Trophoblast cell (in vitro differentiated cells and primary cell): ENCODE measurements around the gene SCP2.

Experiments
- DNase-seq, 2 donors: peaks; one replicate each; pipeline ENCODE4 v3.0.0-alpha.2; 2016
- H2AFZ ChIP-seq: 2 replicates; pipeline ENCODE4 v1.6.1; 2013; ENCODE audit warnings: low read length, moderate library complexity, mild to moderate bottlenecking; ENCODE audit not compliant: insufficient read depth, poor library complexity
- H2AK5ac ChIP-seq: 2 replicates; pipeline ENCODE4 v1.6.1; 2013; ENCODE audit warnings: mild to moderate bottlenecking, low read length
- H2BK120ac ChIP-seq: 2 replicates; pipeline ENCODE4 v1.6.1; 2013; ENCODE audit warnings: low read length, mild to moderate bottlenecking, moderate library complexity; ENCODE audit not compliant: insufficient read depth, poor library complexity
- H2BK12ac ChIP-seq: 2 replicates; pipeline ENCODE4 v1.6.1; 2013; ENCODE audit warnings: mild to moderate bottlenecking, low read length, moderate library complexity
- H2BK5ac ChIP-seq: 2 replicates; pipeline ENCODE4 v1.6.1; 2013; ENCODE audit warnings: low read length, low read depth, moderate library complexity, mild to moderate bottlenecking; ENCODE audit not compliant: poor library complexity
- H3K14ac ChIP-seq: 2 replicates; pipeline ENCODE4 v1.6.1; 2013; ENCODE audit warnings: mild to moderate bottlenecking, low read length
- H3K18ac ChIP-seq: 2 replicates; pipeline ENCODE4 v1.6.1; 2013; ENCODE audit warnings: mild to moderate bottlenecking, low read length
- H3K23ac ChIP-seq: 2 replicates; pipeline ENCODE4 v1.6.1; 2013; ENCODE audit warnings: low read length
- H3K27ac ChIP-seq: 2 replicates; pipeline ENCODE4 v1.5.1; 2013; ENCODE audit warnings: low read depth, mild to moderate bottlenecking, inconsistent platforms, low read length, moderate library complexity
- H3K27me3 ChIP-seq: 2 replicates; pipeline ENCODE4 v1.6.1; 2013; ENCODE audit warnings: inconsistent platforms, mild to moderate bottlenecking, low read length, moderate library complexity; ENCODE audit not compliant: insufficient read depth
- H3K36me3 ChIP-seq, 2 experiments: 1 replicate in 1 of 2; 2 replicates in 1 of 2; pipeline ENCODE4 v1.6.1; 2013; ENCODE audit warnings: low read length in 2 of 2, mild to moderate bottlenecking in 2 of 2, moderate library complexity in 1 of 2; ENCODE audit not compliant: insufficient read depth in 2 of 2, control insufficient read depth in 1 of 2
- H3K4ac ChIP-seq: 2 replicates; pipeline ENCODE4 v1.6.1; 2013; ENCODE audit warnings: low read depth, mild to moderate bottlenecking, low read length, moderate library complexity
- H3K4me1 ChIP-seq, 2 experiments: 1 replicate in 1 of 2; 2 replicates in 1 of 2; pipeline ENCODE4 v1.6.1; 2013; ENCODE audit warnings: low read length in 2 of 2, mild to moderate bottlenecking in 2 of 2, moderate library complexity in 1 of 2; ENCODE audit not compliant: insufficient read depth in 2 of 2, control insufficient read depth in 1 of 2
- H3K4me2 ChIP-seq: 2 replicates; pipeline ENCODE4 v1.6.1; 2013; ENCODE audit warnings: inconsistent platforms, mild to moderate bottlenecking, low read length, moderate library complexity
- H3K4me3 ChIP-seq: 2 replicates; pipeline ENCODE4 v1.5.1; 2013; ENCODE audit warnings: mild to moderate bottlenecking, low read depth, low read length, inconsistent platforms
- H3K79me1 ChIP-seq: one replicate; pipeline ENCODE4 v1.6.1; 2013; ENCODE audit warnings: low read length
- H3K79me2 ChIP-seq: 2 replicates; pipeline ENCODE4 v1.6.1; 2013; ENCODE audit warnings: low read length, mild to moderate bottlenecking; ENCODE audit not compliant: control insufficient read depth, insufficient read depth, poor library complexity
- H3K9ac ChIP-seq: 2 replicates; pipeline ENCODE4 v1.6.1; 2013; ENCODE audit warnings: mild to moderate bottlenecking, low read length
- H3K9me3 ChIP-seq: 2 replicates; pipeline ENCODE4 v1.6.1; 2013; ENCODE audit warnings: low read depth, mild to moderate bottlenecking, control low read depth, inconsistent platforms, low read length; ENCODE audit not compliant: insufficient read depth
- H4K12ac ChIP-seq: 2 replicates; pipeline ENCODE4 v1.6.1; 2013; ENCODE audit warnings: low read depth, mild to moderate bottlenecking, low read length, moderate library complexity
- H4K8ac ChIP-seq: 2 replicates; pipeline ENCODE4 v1.6.1; 2013; ENCODE audit warnings: low read depth, mild to moderate bottlenecking, low read length, moderate library complexity
- H4K91ac ChIP-seq: one replicate; pipeline ENCODE4 v1.6.1; 2013; ENCODE audit warnings: low read depth, mild to moderate bottlenecking, low read length, moderate library complexity
- whole genome bisulfite sequencing: extraction: QIAGEN DNeasy Blood & Tissue Kit; methylation state at CpG from one replicate; pipeline ENCODE4 v1.1.7; 2013; ENCODE audit warnings: missing lambda C conversion rate; ENCODE audit not compliant: insufficient read length, insufficient coverage; ENCODE audit errors: extremely low coverage; 5-methylcytosine and 5-hydroxymethylcytosine counted together

SCP2 gene

GRCh38 chr1:53023546-53023945 lies 96.5 kb downstream of the SCP2 start:
- H2AK5ac ChIP-seq, result no peak overlapping the region
- no peak overlapping the region for H3K4me3 ChIP-seq
- H4K12ac ChIP-seq, result no peak overlapping the region
- no peak overlapping the region for H4K8ac ChIP-seq
- no peaks in the 10 kb centered on the region for H3K27me3 ChIP-seq
- DNase-seq, result no peak
- no peak overlapping the region for H3K14ac ChIP-seq
- H3K18ac ChIP-seq, result no peak overlapping the region
- H3K9ac ChIP-seq, result no peak overlapping the region
- no peak overlapping the region for H3K27ac ChIP-seq
- H3K23ac ChIP-seq, result no peak overlapping the region
- H2BK12ac ChIP-seq, result no peak overlapping the region
- no peak overlapping the region for H2AFZ ChIP-seq
- no CpG with 5 or more reads among the region's 3 CpGs for WGBS
- H3K79me1 ChIP-seq, result no peaks in the 10 kb centered on the region
- no peak overlapping the region for H3K4ac ChIP-seq
- H3K9me3 ChIP-seq, result no peaks in the 10 kb centered on the region
- H2BK120ac ChIP-seq, result no peak overlapping the region
- H3K4me2 ChIP-seq, result no peak overlapping the region
- H3K36me3 ChIP-seq, result no peaks in the 10 kb centered on the region
- no peak overlapping the region for H2BK5ac ChIP-seq
- H3K79me2 ChIP-seq, result no peaks in the 10 kb centered on the region
- H3K4me1 ChIP-seq, result peaks cover 0 to 6% of the 10 kb centered on the region in 2 experiments
- no peak overlapping the region for H4K91ac ChIP-seq

DNA sequence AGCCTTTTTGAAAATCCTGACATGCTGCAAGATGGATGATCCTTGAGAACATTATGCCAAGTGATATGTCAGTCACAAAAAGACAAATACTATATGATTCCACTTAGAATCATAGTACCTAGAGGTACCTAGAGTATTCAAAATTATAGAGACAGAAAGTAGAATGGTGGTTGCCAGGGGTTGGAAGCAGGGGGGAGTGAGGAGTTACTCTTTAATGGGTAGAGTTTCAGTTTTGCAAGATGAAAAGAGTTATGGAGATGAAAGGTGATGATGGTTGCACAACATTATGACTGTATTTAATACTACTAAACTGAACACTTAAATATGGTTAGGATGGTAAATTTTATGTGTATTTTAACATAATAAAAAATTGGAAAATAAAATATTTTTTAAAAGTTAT lies 97.0 kb downstream of the SCP2 start:
- H3K4me2 ChIP-seq, result no peak overlapping the region
- no peak overlapping the region for H3K14ac ChIP-seq
- no peak overlapping the region for H2AK5ac ChIP-seq
- no peak overlapping the region for H4K91ac ChIP-seq
- no peak overlapping the region for H2BK12ac ChIP-seq
- H3K9ac ChIP-seq, result no peak overlapping the region
- H3K36me3 ChIP-seq, result no peaks in the 10 kb centered on the region
- H4K8ac ChIP-seq, result no peak overlapping the region
- no peak overlapping the region for H2AFZ ChIP-seq
- no peak overlapping the region for H3K23ac ChIP-seq
- H3K4me1 ChIP-seq, result peaks cover 0 to 6% of the 10 kb centered on the region in 2 experiments
- H3K27ac ChIP-seq, result no peak overlapping the region
- DNase-seq, result no peak
- no peaks in the 10 kb centered on the region for H3K79me1 ChIP-seq
- H3K9me3 ChIP-seq, result no peaks in the 10 kb centered on the region
- no peak overlapping the region for H2BK120ac ChIP-seq
- no peak overlapping the region for H2BK5ac ChIP-seq
- no peaks in the 10 kb centered on the region for H3K79me2 ChIP-seq
- no peak overlapping the region for H3K4ac ChIP-seq
- H3K18ac ChIP-seq, result no peak overlapping the region
- H3K4me3 ChIP-seq, result no peak overlapping the region
- no peaks in the 10 kb centered on the region for H3K27me3 ChIP-seq
- no peak overlapping the region for H4K12ac ChIP-seq

DNA sequence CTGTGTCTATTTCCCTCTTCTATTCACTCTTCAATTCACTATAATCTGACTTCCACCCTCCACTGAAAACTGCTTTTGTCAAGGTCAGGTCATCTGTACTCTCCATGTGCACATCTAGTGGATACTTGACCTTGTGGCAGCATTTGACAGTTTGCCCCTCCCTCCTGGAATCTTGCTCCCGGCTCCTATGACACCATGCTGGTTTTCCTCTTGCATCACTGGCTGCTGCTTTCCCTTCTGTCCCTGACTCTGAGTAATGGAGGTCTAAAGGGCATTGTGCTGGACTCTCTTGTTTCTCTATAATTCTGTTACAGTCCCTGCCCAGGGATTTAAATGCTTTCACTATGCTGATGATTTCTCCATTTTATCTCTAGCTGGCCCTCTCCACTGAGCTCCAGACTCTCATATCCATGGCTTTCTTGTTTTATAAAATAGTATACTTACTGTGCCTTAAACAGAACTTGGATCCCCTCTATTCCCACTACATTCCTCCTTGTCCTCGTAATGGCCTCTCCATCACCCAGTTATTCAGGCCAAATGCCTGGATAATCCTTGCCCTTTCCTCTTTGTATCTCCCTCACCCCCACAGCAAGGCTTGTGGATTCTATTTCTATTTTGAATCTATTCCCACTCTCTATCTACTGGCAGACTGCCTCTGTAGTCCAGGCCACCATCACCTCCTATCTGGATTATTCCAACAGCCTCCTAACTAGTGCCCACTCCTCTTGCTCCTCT lies 98.1 kb downstream of the SCP2 start:
- WGBS, result no CpG with 5 or more reads among the region's 2 CpGs

DNA sequence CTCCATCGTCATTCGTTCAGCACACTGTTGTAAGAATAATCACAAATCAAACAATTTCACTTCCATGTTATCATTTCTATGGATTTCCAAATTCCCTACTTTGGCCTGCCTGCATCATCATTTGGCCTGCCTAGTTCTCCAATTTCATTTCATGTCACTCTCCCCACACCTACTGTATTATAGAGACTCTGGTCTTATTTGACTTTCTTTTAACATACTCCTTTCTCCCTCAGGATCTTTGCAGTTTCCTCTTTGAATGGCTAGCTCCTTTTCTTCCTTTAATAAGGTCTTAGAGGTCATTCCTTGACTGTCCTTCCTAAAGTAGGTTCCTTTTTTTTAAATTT lies 98.7 kb downstream of the SCP2 start:
- no peak overlapping the region for H3K4me3 ChIP-seq
- H4K8ac ChIP-seq, result no peak overlapping the region
- H3K79me1 ChIP-seq, result no peaks in the 10 kb centered on the region
- no peak overlapping the region for H2AK5ac ChIP-seq
- no peak overlapping the region for H3K14ac ChIP-seq
- no peaks in the 10 kb centered on the region for H3K9me3 ChIP-seq
- no peak overlapping the region for H4K12ac ChIP-seq
- H2BK12ac ChIP-seq, result no peak overlapping the region
- no peak for DNase-seq
- no peak overlapping the region for H3K4me2 ChIP-seq
- H3K79me2 ChIP-seq, result no peaks in the 10 kb centered on the region
- H3K4me1 ChIP-seq, result peaks cover 0 to 6% of the 10 kb centered on the region in 2 experiments
- WGBS, result no CpG with 5 or more reads among the region's 2 CpGs
- H3K27me3 ChIP-seq, result no peaks in the 10 kb centered on the region
- H3K4ac ChIP-seq, result no peak overlapping the region
- no peak overlapping the region for H2BK120ac ChIP-seq
- no peak overlapping the region for H3K18ac ChIP-seq
- no peak overlapping the region for H3K27ac ChIP-seq
- no peak overlapping the region for H2AFZ ChIP-seq
- H2BK5ac ChIP-seq, result no peak overlapping the region
- H4K91ac ChIP-seq, result no peak overlapping the region
- H3K9ac ChIP-seq, result no peak overlapping the region
- H3K23ac ChIP-seq, result no peak overlapping the region
- no peaks in the 10 kb centered on the region for H3K36me3 ChIP-seq

More for the DNA sequence above, 98.1 kb downstream of the SCP2 start:
- H3K9me3 ChIP-seq, result no peaks in the 10 kb centered on the region
- H3K4ac ChIP-seq, result no peak overlapping the region
- H3K4me3 ChIP-seq, result no peak overlapping the region
- H3K79me2 ChIP-seq, result no peaks in the 10 kb centered on the region
- no peak overlapping the region for H2BK120ac ChIP-seq
- H3K18ac ChIP-seq, result no peak overlapping the region
- no peaks in the 10 kb centered on the region for H3K36me3 ChIP-seq
- H2AK5ac ChIP-seq, result no peak overlapping the region
- no peak overlapping the region for H3K27ac ChIP-seq
- no peak overlapping the region for H4K8ac ChIP-seq
- no peak overlapping the region for H4K12ac ChIP-seq
- H3K14ac ChIP-seq, result no peak overlapping the region
- H3K79me1 ChIP-seq, result no peaks in the 10 kb centered on the region
- H2BK12ac ChIP-seq, result no peak overlapping the region
- peak; percentile 80 to 86 for DNase-seq
- no peak overlapping the region for H2BK5ac ChIP-seq
- no peaks in the 10 kb centered on the region for H3K27me3 ChIP-seq
- H4K91ac ChIP-seq, result no peak overlapping the region
- no peak overlapping the region for H3K4me2 ChIP-seq
- no peak overlapping the region for H3K23ac ChIP-seq
- no peak overlapping the region for H3K9ac ChIP-seq
- no peak overlapping the region for H2AFZ ChIP-seq
- H3K4me1 ChIP-seq, result peaks cover 0 to 6% of the 10 kb centered on the region in 2 experiments
